Activated T-cell treated with anti-CD3 and anti-CD28 coated beads, Interleukin-2, amount 50 U/mL, for 24 hours (primary cell): Measurements from ENCODE around the gene RPL37.
"Not testable (repeated sequence)": the region's sequence is repeated elsewhere in the genome, so short reads cannot be mapped to it uniquely, and the experiment has no call there.

Source experiments
- DNase-seq: peaks from one replicate; pipeline ENCODE4 v3.0.0-alpha.2; 2020
- H3K27ac Mint-ChIP-seq: 2 replicates; pipeline ENCODE4 v1.8.0; 2020; ENCODE audit warnings: mild to moderate bottlenecking, mixed read lengths
- H3K27me3 Mint-ChIP-seq: 2 replicates; pipeline ENCODE4 v1.8.0; 2020; ENCODE audit warnings: mixed read lengths
- H3K36me3 Mint-ChIP-seq: 2 replicates; pipeline ENCODE4 v1.8.0; 2020; ENCODE audit warnings: low read depth, mixed read lengths
- H3K4me1 Mint-ChIP-seq: 2 replicates; pipeline ENCODE4 v1.8.0; 2020; ENCODE audit warnings: low read depth, mixed read lengths
- H3K4me3 Mint-ChIP-seq: 2 replicates; pipeline ENCODE4 v1.8.0; 2020; ENCODE audit warnings: mild to moderate bottlenecking, moderate library complexity, mixed read lengths
- H3K9me3 Mint-ChIP-seq: 2 replicates; pipeline ENCODE4 v1.8.0; 2020; ENCODE audit warnings: mixed read lengths

RPL37 gene

GRCh38 chr5:40827188-40827977 is 7.6 kb downstream of the RPL37 start:
- H3K36me3 Mint-ChIP-seq: peaks cover 82% of the 10 kb centered on the region
- DNase-seq: no peak
- H3K27ac Mint-ChIP-seq: peak overlapping the region; percentile 100
- H3K27me3 Mint-ChIP-seq: no peaks in the 10 kb centered on the region
- no peaks in the 10 kb centered on the region for H3K9me3 Mint-ChIP-seq
- H3K4me3 Mint-ChIP-seq: no peak overlapping the region
- H3K4me1 Mint-ChIP-seq: peaks cover 47% of the 10 kb centered on the region

GRCh38 chr5:40826489-40827187 is 8.4 kb downstream of the RPL37 start:
- peaks cover 39% of the 10 kb centered on the region for H3K4me1 Mint-ChIP-seq

GRCh38 chr5:40825461-40826043 is 9.5 kb downstream of the RPL37 start:
- not testable (repeated sequence) for H3K9me3 Mint-ChIP-seq, H3K27me3 Mint-ChIP-seq, DNase-seq, H3K4me3 Mint-ChIP-seq
- peaks cover 29% of the 10 kb centered on the region for H3K4me1 Mint-ChIP-seq
- H3K27ac Mint-ChIP-seq: peak overlapping the region; percentile 79
- H3K36me3 Mint-ChIP-seq: peaks cover 68% of the 10 kb centered on the region

More at GRCh38 chr5:40826489-40827187, 8.4 kb downstream of the RPL37 start:
- Mint-ChIP-seq H3K27ac (peak overlapping the region; percentile 100), H3K36me3 (peaks cover 75% of the 10 kb centered on the region), H3K27me3 (no peaks in the 10 kb centered on the region), H3K4me3 (no peak overlapping the region), H3K9me3 (no peaks in the 10 kb centered on the region)
- DNase-seq: no peak

GRCh38 chr5:40823459-40823858 is 11.6 kb downstream of the RPL37 start:
- H3K27me3 Mint-ChIP-seq: no peaks in the 10 kb centered on the region
- DNase-seq: no peak

GRCh38 chr5:40813698-40814281 is 21.2 kb downstream of the RPL37 start:
- DNase-seq: no peak
- H3K9me3 Mint-ChIP-seq: no peaks in the 10 kb centered on the region
- H3K27me3 Mint-ChIP-seq: no peaks in the 10 kb centered on the region
- H3K36me3 Mint-ChIP-seq: peaks cover 3% of the 10 kb centered on the region
- peak overlapping the region; percentile 75 for H3K27ac Mint-ChIP-seq
- peaks cover 7% of the 10 kb centered on the region for H3K4me1 Mint-ChIP-seq
- no peak overlapping the region for H3K4me3 Mint-ChIP-seq

More at GRCh38 chr5:40823459-40823858, 11.6 kb downstream of the RPL37 start:
- H3K4me1 Mint-ChIP-seq: peaks cover 13% of the 10 kb centered on the region
- peaks cover 47% of the 10 kb centered on the region for H3K36me3 Mint-ChIP-seq
- H3K27ac Mint-ChIP-seq: peak overlapping the region; percentile 73
- no peak overlapping the region for H3K4me3 Mint-ChIP-seq
- no peaks in the 10 kb centered on the region for H3K9me3 Mint-ChIP-seq

GRCh38 chr5:40812125-40812524 is 22.9 kb downstream of the RPL37 start:
- Mint-ChIP-seq H3K27me3 (no peaks in the 10 kb centered on the region), H3K36me3 (no peaks in the 10 kb centered on the region), H3K27ac (no peak overlapping the region), H3K9me3 (no peaks in the 10 kb centered on the region), H3K4me3 (no peak overlapping the region), H3K4me1 (peaks cover 15% of the 10 kb centered on the region)
- no peak for DNase-seq

GRCh38 chr5:40801771-40802562 is 33.1 kb downstream of the RPL37 start:
- no peak for DNase-seq
- peaks cover 5% of the 10 kb centered on the region for H3K36me3 Mint-ChIP-seq
- no peak overlapping the region for H3K27ac Mint-ChIP-seq
- no peaks in the 10 kb centered on the region for H3K9me3 Mint-ChIP-seq
- no peak overlapping the region for H3K4me3 Mint-ChIP-seq
- H3K27me3 Mint-ChIP-seq: peaks cover 3% of the 10 kb centered on the region
- peaks cover 12% of the 10 kb centered on the region for H3K4me1 Mint-ChIP-seq

- H3K4me3 Mint-ChIP-seq: peak overlapping the region; percentile 84
- H3K9me3 Mint-ChIP-seq: no peaks in the 10 kb centered on the region
- H3K36me3 Mint-ChIP-seq: peaks cover 30% of the 10 kb centered on the region
- H3K27ac Mint-ChIP-seq: no peak overlapping the region
- H3K4me1 Mint-ChIP-seq: peaks cover 37% of the 10 kb centered on the region
- DNase-seq: no peak
- H3K27me3 Mint-ChIP-seq: peaks cover 3% of the 10 kb centered on the region
Observed at GRCh38 chr5:40799258-40799657, 35.8 kb downstream of the RPL37 start.

GRCh38 chr5:40798801-40799210 is 36.2 kb downstream of the RPL37 start:
- Mint-ChIP-seq H3K27ac (peak overlapping the region; percentile 94), H3K4me1 (peaks cover 41% of the 10 kb centered on the region), H3K9me3 (no peaks in the 10 kb centered on the region), H3K4me3 (peak overlapping the region; percentile 84), H3K36me3 (peaks cover 34% of the 10 kb centered on the region), H3K27me3 (peaks cover 3% of the 10 kb centered on the region)
- no peak for DNase-seq

- Mint-ChIP-seq H3K9me3 (no peaks in the 10 kb centered on the region), H3K4me1 (peaks cover 47% of the 10 kb centered on the region), H3K36me3 (peaks cover 39% of the 10 kb centered on the region), H3K4me3 (peak within 1 kb of the TSS; percentile 88), H3K27ac (peak within 1 kb of the TSS; percentile 94), H3K27me3 (peaks cover 3% of the 10 kb centered on the region)
- DNase-seq: peak; percentile 91
Observed at GRCh38 chr5:40798012-40798800, 36.8 kb downstream of the RPL37 start, which contains the start of gene PRKAA1. TSS of gene PRKAA1 (minus strand) at chr5:40798374. CDS start at chr5:40798189, 185 bp downstream.

- Mint-ChIP-seq H3K27ac (peak overlapping the region; percentile 94), H3K27me3 (peaks cover 3% of the 10 kb centered on the region), H3K4me3 (peak overlapping the region; percentile 88), H3K4me1 (peaks cover 50% of the 10 kb centered on the region), H3K36me3 (peaks cover 43% of the 10 kb centered on the region), H3K9me3 (no peaks in the 10 kb centered on the region)
- peak; percentile 85 for DNase-seq
Observed at GRCh38 chr5:40797273-40798011, 37.6 kb downstream of the RPL37 start.

- Mint-ChIP-seq H3K4me3 (peak overlapping the region; percentile 88), H3K4me1 (peaks cover 57% of the 10 kb centered on the region), H3K27ac (peak overlapping the region; percentile 94), H3K27me3 (peaks cover 3% of the 10 kb centered on the region), H3K9me3 (no peaks in the 10 kb centered on the region), H3K36me3 (peaks cover 43% of the 10 kb centered on the region)
- no peak for DNase-seq
Observed at GRCh38 chr5:40796487-40796889, 38.5 kb downstream of the RPL37 start.

- H3K36me3 Mint-ChIP-seq: peaks cover 50% of the 10 kb centered on the region
- H3K4me3 Mint-ChIP-seq, H3K9me3 Mint-ChIP-seq, DNase-seq, H3K27me3 Mint-ChIP-seq, H3K27ac Mint-ChIP-seq: not testable (repeated sequence)
- peaks cover 72% of the 10 kb centered on the region for H3K4me1 Mint-ChIP-seq
Observed at GRCh38 chr5:40794877-40795276, 40.1 kb downstream of the RPL37 start.
